RPMI8226 (cell line): ENCODE measurements around the gene ADARB1.
"Not testable (repeated sequence)": the region's sequence is repeated elsewhere in the genome, so short reads cannot be mapped to it uniquely, and the experiment has no call there.

Experiments used
- DNase-seq: peaks from one replicate; pipeline ENCODE4 v3.0.0-alpha.2; 2015

ADARB1 gene

DNA sequence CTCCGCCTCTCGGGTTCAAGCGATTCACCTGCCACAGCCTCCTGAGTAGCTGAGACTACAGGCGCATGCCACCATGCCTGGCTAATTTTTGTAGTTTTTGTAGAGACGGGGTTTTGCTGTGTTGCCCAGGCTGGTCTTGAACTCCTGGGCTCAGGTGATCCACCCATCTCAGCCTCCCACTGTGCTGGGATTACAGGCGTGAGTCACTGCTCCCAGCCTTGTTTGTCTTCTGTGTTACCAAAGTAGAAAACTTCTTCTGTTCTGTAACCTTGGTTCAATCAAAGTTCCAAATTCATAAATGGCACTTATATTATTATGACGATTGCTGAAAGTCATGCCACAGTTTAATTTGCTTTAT lies 64.6 kb downstream of the ADARB1 start:
- DNase-seq, result not testable (repeated sequence)

DNA sequence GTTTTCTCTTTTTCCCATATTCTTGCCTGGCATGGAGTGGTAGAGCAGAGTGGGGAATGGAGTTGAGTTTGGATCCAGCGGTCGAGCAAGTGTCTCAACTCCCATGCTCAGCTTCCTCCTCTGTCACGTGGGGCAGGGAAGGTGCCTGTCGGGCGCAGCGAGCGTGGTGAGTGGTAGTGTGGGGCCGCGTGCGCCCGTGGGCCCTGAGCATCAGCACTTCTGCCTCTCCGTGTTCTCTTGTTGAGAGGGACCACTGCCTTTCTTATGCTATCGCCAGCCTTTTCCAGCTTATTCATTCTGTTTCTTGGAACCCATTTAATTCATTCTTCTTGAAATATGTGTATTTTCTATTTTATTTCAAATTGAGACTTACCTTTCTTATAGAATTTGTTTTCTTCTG lies 65.1 kb downstream of the ADARB1 start:
- DNase-seq, result no peak

DNA sequence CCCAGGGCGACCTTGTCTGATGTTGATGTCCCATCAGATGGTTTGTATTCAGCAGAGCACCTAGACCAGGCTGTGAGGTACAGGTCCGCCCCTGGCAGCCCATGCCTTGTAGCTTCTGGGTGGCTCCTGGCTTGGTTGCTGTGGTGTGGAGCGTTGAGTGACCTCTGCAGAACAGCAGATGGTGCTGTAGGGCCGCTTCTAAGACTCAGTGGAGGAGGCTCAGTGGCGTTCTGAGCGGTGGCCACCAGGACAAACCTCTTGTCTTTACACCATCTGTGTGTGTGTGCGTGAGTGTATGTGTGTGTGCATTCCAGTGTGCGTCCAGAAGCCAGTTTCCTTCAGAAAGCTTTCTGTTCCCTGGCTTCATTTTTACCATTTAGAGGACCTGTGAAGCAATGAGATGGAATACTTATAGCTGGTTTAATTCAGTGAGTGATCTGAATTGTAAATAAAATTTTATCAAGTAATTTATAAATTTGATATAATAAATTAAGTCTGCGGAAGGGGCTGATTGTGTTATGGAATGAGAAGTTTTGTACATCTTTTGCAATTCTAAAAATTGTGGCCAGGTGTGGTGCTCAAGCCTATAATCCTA lies 66.1 kb downstream of the ADARB1 start:
- peak; percentile 90 for DNase-seq

DNA sequence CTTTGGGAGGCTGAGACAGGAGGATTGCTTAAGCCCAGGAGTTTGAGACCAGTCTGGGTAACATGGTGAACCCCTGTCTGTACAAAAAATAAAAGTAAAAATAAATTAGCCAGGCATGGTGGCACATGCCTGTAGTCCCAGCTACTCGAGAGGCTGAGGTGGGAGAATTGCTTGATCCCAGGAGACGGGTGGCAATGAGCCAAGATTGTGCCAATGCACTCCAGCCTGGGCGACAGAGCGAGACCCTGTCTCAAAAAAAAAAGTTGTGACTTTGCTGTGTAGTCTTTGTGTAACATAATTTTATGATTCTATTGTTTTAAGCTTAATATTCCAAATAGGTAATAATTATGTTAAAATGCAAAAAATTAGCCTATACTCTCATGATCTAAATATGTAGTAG lies 66.6 kb downstream of the ADARB1 start:
- not testable (repeated sequence) for DNase-seq

DNA sequence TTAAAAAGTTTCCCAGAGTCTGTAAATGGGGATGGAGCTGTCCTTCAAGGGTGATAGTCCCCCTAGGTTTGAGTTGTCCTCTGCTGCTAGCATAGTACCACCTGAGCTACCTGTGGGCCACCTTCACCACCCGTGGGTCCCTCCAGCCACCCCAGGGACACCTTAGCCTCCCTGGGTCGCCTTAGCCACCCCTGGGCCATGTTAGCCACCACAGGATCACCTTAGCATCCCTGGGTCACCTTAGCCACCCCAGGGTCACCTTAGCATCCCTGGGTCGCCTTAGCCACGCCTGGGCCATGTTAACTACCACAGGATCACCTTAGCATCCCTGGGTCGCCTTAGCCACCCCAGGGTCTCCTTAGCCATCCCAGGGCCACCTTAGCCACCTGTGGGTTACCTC lies 67.1 kb downstream of the ADARB1 start:
- DNase-seq, result no peak

DNA sequence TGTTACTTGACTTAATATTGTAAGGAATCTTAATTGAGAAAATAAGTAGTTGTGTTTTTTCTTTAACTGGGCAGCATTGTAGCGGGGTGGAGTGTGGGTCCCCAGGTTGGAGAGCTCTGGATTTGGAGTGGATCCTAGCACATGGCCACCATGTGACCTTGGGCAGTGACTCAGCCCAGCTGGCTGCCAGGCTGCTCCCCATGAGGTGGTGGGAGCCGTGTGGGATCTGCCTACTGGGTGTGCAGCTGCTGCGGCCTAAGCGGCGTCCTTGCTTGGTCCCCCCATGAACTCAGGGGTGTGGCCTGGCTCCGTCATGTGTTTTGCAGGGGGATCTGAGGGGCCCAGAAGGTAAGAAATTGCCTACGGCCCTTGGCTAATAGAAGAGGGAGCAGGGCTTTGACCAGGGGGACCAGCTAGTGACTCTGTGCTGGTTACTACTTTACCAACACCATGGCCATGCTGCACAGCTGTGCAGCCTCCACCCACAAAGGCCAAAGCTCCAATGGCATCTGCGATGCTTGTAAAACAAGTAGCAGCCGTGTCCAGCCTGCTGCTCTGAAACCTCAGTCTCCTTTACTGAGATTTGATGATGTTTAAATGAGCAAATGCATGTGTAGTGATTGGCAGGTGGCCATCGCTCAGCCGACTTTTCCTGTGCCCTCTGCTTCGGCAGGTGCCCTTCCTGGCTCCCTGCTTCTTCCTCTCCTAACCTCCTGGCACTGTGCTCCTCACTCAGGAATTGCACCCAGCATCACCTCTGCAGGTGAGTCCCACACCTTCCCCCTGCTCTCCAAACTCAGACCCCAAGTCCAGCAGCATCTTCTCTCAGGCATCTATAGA lies 68.3 kb downstream of the ADARB1 start:
- no peak for DNase-seq

DNA sequence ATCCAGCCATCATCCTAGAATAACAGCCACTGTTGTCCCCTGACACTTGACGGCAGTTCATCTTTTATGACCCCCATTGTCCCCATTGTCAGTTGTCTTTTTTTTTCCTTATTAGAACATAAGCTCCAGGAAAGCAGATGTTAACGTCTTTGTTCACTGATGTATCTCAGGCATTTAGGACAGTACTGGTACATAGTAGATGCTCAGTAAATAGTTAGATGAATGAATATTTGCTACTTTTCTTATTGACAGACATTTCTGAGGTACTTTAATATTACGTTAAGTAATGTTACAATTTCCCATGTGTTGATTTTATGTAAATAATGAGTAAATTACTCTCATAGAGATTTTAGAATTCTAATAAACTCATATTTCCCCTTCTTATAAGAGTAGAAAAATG lies 69.5 kb downstream of the ADARB1 start:
- DNase-seq, result no peak

DNA sequence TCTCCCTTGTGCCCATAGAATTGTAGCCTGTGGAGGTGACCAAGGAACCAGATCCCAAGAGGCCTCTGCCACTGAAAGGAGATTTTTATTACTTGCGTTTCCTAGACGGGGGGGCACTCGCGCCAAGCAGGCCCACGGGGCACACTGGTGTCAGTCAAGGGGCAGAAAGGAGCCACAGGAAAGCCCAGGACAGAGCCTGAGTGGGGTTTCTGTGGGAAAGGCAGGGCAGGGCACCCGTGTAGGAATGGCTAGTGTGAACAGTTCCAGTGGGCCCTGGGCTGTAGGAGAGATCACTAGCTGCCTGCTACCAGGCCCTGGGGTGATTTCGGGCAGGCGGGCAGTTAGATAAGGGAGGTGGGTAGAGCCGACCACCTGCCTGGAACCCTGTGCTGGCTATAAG lies 70.8 kb downstream of the ADARB1 start:
- DNase-seq, result no peak

DNA sequence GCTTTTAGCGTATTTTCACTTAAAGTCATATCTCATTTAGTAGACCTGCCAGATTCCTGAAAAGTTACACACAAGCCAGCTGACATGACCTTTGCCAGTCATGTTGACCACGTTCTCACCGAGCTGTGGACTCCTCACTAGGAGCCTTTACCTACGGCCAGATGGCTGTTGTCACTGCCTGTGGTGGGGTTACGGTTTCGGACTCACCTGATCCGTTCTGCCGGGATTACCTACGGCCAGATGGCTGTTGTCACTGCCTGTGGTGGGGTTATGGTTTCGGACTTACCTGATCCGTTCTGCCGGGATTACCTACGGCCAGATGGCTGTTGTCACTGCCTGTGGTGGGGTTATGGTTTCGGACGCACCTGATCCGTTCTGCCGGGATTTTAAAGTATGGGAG lies 71.5 kb downstream of the ADARB1 start:
- not testable (repeated sequence) for DNase-seq

DNA sequence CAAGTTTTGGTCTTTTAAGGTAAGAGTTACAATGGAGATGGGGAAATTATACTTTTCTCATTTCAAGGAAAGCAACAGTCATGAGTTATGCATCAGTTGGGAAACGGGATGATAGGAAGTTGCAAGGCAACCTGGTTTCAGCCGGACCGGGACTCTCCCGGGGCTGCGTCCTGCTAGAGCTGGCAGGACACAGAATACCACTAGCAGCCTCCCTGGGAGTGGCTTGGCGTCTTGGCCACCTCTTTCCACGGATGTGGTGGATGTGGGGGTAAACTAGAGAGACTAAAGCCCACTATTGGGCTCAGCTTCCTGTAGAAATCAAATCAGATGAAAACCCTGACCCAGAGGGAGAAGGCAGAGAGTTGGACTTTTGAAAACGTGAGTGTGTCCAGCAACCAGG lies 71.9 kb downstream of the ADARB1 start:
- DNase-seq, result no peak

DNA sequence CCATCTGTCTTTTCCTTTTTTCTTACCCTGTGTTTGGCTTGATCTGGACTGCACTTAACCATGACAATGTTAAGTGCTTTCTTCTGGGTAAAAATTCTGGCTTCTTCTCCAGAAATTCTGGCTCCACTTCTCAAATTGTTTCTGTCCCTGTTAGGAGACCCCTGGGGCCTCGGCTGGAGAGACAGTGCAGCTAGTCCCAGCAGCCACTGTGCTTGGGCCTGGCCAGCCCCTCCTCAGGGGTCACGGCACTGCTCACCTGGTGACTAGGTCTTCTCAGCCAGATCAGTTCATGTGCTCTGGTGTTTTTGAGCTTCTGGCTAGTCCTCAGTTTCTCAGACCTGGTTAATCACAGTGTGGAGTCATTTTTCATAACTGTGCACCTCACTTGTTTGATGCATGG lies 72.4 kb downstream of the ADARB1 start:
- DNase-seq, result no peak

DNA sequence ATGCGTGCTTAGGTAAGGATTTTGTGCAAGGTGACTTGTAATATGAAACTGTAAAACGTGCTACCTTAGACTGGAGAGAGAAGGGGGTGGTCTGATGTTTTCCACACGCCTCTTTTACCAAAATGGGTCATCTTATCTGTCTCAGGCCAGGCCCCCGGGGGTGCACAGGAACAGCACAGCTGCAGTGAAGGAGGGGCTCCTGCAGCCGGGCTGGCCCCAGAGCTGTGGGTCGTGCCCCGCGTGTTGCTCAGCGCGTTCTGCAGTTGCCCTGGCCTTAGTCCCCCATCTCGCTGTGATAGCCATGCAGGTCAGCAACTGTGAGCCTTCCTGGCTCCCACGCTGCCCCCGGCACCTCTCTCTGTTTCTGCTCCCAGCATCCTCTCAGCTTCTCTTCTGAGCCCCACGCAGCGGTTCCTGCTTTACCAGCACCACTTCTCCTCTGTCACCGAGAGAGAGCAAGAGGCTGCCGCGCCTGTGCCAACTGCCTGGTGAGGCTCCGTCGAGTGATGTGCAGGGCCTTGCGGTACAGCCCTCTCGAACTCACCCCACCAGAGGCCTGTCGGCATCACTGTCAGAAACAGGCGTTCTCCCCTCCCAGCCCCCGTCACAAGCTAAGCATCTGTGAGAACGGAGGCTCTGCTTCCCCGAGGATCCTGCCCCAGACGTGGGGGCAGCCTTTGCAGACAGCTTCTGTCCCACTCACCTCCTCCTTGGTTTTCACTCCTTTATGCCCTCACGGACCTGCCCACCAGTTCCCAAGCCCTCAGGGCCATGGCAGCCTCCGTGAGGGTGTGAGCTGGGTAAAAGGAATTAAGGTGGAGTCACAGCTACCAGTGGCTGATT lies 73.3 kb downstream of the ADARB1 start:
- DNase-seq, result no peak

DNA sequence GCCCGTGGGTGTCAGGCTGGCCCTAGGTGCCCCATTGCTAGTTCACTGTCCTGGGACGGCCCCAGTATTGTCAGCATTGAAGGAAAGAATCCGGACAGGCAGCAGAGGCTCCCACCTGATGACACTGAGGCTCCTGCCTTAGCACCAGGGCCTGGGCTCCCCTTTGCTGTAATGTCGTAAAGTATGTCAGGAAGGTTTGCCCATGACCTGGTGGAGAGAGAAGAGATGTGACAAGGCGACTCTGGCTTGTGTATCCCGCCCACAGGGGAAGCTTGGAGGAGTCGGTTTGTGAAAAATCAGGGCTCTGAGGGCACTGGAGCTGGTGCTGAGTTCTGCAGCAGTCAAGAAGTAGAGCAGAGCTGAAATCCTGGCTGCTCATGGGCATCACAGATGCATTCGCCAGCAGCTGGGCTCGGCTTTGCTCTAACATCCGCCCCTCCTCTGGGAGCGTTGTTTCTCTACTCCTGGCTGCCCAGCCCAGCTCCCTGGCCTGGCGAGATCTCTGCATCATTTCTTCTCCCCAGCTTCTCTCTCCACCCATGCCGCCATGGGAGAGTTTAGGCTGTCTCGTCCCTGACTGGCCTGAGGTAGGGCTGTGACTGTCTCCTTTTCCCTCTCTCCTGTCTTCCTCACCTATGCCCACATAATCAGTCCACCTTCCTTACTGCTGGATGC lies 74.1 kb downstream of the ADARB1 start:
- no peak for DNase-seq

DNA sequence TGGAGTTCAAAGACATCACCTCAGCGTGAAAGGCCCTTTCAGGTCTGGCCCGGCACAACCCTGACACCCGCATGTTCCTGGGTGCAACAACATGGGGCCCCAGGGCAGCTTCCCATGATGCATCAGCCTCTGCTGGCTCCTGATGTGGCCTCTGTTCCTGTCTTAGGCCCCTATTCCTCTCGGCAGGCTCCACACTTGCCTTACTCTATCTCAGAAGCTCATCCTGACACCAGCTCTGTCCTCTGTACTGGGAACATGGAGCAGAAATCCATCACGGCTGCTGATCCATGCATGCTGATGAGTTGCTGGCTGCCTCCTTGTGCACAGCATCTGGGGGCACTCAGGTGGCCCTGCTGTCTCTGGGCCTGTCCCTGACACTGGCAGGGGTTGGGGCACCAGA lies 74.6 kb downstream of the ADARB1 start:
- no peak for DNase-seq

DNA sequence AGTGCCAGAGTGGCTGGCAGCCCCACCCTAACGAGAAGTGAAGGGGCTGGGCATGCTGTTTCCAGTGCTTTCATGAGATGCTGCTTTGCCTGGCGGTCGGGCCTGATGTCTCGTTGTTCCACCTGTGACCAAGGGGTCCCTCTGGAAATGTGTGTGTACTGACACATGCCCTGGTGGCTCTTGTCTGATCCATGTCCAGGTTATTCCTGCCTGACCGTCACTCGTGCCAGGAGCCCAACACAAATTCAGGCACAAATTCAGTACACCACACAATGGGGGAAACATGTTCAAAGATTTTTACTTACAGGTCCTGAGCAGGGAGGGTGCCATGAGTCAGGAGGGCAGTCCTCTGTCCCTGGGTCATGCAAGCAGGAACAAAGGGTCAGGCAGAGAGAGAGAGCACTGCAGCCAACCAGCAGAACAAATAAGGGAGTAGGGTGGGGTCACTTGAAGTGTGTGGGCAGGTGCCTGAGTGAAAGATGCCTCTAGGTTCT lies 76.3 kb downstream of the ADARB1 start:
- no peak for DNase-seq

DNA sequence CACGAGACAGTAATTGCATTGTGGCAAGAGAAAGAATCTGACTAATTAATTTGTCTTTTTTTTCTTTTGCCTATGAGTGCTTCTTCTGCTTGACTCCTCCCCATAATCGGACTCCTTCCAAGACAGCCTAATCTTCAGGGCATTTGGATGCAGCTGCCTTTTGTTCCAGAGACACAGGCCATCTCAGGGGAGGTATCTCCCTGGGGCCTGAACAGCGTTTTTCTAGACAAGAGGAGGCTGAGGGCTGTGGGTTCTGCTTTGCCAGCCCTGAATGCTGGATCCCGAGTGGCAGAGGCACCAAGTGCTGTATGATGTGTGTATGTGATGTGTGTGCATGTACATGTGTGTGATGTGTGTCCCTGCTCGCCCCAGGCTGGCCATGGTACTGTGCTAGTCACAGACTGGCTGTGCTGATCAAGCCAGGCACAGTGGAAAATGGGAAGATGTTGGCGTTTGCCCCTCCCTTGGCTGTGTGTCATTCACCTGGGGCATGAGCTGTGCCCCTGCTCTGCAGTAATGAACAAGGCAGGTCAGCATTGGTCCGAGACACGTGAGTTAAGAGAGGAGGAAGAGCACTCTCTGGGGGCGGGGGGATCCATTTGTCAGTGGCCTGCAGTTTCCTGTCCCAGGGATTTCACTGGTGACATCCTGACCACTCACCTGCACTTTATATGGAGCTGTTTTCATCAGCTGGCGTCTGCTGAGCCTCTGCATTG lies 77.2 kb downstream of the ADARB1 start:
- no peak for DNase-seq

DNA sequence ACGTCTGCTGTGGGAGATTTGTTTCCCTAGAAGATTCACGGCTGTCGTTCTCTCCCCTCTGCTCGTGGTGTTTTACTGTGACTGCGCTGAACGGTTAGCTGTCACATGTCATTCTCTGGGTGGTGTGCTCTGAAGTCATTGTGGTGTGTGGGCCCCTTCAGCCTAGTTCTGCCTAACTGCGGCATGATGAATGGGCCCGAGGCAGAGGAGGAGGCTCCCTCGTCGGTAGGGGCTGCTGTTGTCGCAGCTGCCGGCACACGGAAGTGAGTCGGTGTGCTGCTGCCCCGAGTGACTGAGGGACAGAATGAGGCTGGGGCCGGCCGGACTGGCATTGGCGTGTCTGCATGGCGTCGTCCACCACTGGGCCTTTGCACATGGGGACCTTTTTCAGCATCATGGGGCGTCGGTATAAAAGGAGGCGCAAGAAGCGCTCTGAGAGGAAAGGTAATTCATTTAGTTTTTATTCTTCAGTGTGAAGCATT lies 77.9 kb downstream of the ADARB1 start:
- DNase-seq, result no peak

DNA sequence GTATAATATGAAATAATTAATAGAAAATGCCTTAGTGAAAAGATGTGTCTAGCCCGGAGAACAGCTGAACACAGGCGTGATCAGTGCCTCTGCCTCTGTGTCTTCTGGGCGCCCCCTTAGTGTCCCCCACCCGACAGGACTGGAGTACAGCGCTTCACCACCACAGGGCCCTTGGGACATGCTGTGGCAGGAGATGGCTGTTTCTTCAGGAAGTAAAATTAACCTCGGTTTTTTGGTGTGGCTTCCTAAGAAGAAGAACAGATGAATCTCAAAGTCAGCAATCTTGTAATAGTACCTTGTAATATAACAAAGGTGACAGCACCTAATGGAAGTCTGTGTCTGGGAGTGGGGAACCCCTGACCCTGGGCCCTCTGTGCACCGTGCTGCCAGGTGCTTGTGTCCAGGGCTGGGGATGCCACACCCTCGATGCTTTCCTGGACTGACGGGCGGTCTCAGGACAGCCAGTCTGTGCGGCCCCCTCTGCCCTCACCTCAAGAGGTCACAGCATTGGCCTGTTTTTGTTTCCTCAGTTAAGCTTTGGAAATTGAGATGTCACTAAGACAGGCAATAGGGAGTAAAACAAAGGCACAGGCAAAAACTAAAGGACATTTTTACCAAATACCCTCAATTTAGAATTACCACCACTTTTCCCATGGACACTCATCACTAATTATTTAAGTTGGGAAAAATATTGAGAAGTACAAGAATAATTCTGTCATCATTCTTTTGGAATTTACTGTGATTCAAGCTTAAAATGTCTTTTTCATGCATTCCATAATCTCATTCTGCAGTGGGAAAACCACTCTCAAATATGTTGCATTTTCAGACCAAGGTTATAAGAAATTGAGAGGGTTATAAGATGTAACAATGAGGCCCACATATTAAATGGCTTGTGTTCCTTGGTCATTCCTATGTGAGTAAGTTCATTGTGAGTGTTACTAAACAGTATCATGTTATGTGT lies 79.3 kb downstream of the ADARB1 start:
- DNase-seq, result no peak

DNA sequence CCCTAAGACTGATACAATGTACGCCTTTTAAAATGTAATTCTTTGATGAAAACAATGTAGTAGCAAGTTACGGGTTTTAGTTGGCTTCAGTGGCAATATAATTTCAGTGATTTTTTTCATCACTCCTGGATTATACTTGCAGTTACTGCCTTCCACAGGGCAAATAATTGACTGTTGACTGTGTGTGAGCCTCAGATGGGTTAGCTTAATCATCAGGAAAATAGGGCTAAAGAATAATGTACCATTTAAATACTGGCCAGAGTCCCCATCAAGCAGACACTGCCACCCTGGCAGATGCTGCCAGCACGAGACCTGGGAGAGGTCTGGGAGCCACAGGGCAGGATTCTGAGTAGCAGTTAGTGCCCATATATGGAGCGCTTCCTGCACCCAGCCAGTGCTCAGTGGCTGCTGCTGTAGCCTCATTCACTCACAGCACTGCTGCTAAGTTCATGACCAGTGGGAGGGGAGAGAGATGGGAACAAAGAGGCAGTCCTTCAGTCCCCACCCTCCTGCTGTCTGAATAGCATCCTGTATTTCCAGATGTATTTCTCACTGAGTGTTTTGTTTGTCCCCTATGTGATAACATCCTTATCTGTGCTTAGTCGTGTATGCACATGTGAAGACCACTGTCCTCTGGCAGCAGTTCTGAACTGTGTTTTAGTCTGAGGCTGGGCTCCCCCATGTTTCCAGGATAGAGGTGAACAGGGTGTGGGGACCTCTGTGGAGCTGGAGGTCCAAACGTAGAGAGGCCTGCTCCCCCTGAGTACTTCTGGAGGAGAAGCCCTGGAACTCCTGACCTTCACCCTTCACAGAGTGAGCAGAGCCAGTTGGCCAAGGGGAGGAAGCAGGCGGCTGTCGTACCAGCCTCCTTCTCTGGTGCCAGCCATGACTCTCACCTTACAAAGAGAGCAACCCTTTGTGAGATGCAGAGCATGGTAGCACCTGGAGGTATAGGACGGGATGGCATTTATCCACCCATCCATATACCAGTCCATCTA lies 80.4 kb downstream of the ADARB1 start:
- no peak for DNase-seq

DNA sequence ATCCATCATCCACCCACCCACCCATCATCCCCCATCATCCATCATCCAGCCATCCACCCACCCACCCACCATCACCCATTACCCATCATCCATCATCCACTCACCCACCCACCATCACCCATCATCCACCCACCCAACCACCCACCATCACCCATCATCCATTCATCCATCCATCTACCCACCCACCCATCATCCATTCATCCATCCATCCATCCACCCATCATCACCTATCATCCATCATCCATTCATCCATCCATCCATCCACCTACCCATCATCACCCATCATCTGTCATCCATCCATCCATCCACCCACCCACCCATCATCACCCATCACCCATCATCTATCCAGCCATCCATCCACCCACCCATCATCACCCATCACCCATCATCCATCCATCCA lies 81.5 kb downstream of the ADARB1 start:
- no peak for DNase-seq
